Brain microvascular endothelial cell (primary cell): ENCODE data around the gene DAB2IP.

Experiments used
- DNase-seq: peaks from one replicate; pipeline ENCODE4 v3.0.0-alpha.2; 2020
- H3K27ac ChIP-seq: fragments of 250-450 bp; sonication (Bioruptor Pico); 2 replicates; pipeline ENCODE4 v1.5.1; 2020; ENCODE audit warnings: mild to moderate bottlenecking, moderate library complexity
- H3K27me3 ChIP-seq: fragments of 250-450 bp; sonication (Bioruptor Pico); replicated peaks from 2 replicates; pipeline ENCODE4 v1.5.1; 2020; ENCODE audit warnings: mild to moderate bottlenecking
- H3K36me3 ChIP-seq: fragments of 250-450 bp; sonication (Bioruptor Pico); replicated peaks from 2 replicates; pipeline ENCODE4 v1.5.1; 2020; ENCODE audit warnings: mild to moderate bottlenecking
- H3K4me3 ChIP-seq: 2 replicates; pipeline ENCODE4 v1.5.1; 2011; ENCODE audit warnings: low read depth, mild to moderate bottlenecking, control low read depth, low read length, moderate library complexity
- CTCF ChIP-seq: IDR thresholded peaks from 2 replicates; pipeline ENCODE4 v1.5.1; 2011; ENCODE audit warnings: low read depth, mild to moderate bottlenecking, moderate library complexity, low read length, control low read depth, inconsistent platforms; ENCODE audit errors: missing control alignments
- in situ Hi-C: cut with HindIII; loops from 2 replicates; pipeline ENCODE4 v1.10.0; 2017; ENCODE audit warnings: low sequenced_read_pairs, low pct_ligation_motif_present

The DAB2IP gene

GRCh38 chr9:121831869-121832268 lies 180.4 kb downstream of the DAB2IP start:
- DNase-seq: no peak
- H3K4me3 ChIP-seq: no peak overlapping the region
- TF ChIP-seq CTCF: no peak
- H3K27me3 ChIP-seq: no peaks in the 10 kb centered on the region
- in situ Hi-C loops: no loop called here
- no peaks in the 10 kb centered on the region for H3K36me3 ChIP-seq
- H3K27ac ChIP-seq: no peak overlapping the region

- Histone ChIP-seq H3K27me3 (no peaks in the 10 kb centered on the region), H3K27ac (no peak overlapping the region), H3K4me3 (no peak overlapping the region), H3K36me3 (no peaks in the 10 kb centered on the region)
- TF ChIP-seq CTCF: no peak
- no peak for DNase-seq
- in situ Hi-C loops: no loop called here
These were observed 181.6 kb downstream of the DAB2IP start for GRCh38 chr9:121833061-121833460.
